K562 (cell line): ENCODE measurements around the gene EFCAB5. TPM values are rescaled to one million over a fixed set of nuclear protein-coding genes. Genes with fewer than 3 reads are reported as not detected.
A peak's percentile ranks its signal among the peaks of the same experiment; 100 is the strongest.

Experiments
- CREBBP ChIP-seq: IDR thresholded peaks from one replicate; pipeline ENCODE4 v1.6.1; 2012; ENCODE audit warnings: low read depth, mild to moderate bottlenecking, control low read depth, inconsistent platforms, low read length
- CREM ChIP-seq: IDR thresholded peaks from 2 replicates; pipeline ENCODE4 v1.6.1; 2014; ENCODE audit warnings: antibody characterized with exemption, low read depth
- E2F3 ChIP-seq: fragments of 250-450 bp; sonication (Bioruptor Pico); IDR thresholded peaks from 2 replicates; pipeline ENCODE4 v1.4.0; 2020; ENCODE audit warnings: mild to moderate bottlenecking
- HSF4 ChIP-seq: fragments of 250-450 bp; sonication (Bioruptor Pico); IDR thresholded peaks from 2 replicates; pipeline ENCODE4 v2.1.2; 2022; ENCODE audit warnings: mild to moderate bottlenecking, moderate library complexity, borderline replicate concordance
- IRF9 ChIP-seq: fragments of 450-650 bp; IDR thresholded peaks from 2 replicates; pipeline ENCODE4 v1.6.1; 2016; ENCODE audit warnings: missing biosample characterization, missing genetic modification characterization
- MYC ChIP-seq, 2 experiments: fragments of 250-450 bp in 1 of 2; sonication (Bioruptor Pico) in 1 of 2; IDR thresholded peaks; 2 replicates each; pipeline versions ENCODE4 v1.5.1 to v1.6.1; 2012 to 2021; ENCODE audit warnings: low read depth in 2 of 2, borderline replicate concordance in 1 of 2, improper control_type of control experiment in 1 of 2, low read length in 1 of 2, mild to moderate bottlenecking in 1 of 2, moderate library complexity in 1 of 2
- NCOA2 ChIP-seq, 2 experiments: fragments of 450-650 bp; IDR thresholded peaks; 2 replicates each; pipeline ENCODE4 v1.6.1; 2018; ENCODE audit warnings: mild to moderate bottlenecking in 2 of 2, moderate library complexity in 1 of 2; ENCODE audit not compliant: partially characterized antibody in 2 of 2
- NCOR1 ChIP-seq: fragments of 450-650 bp; IDR thresholded peaks from 2 replicates; pipeline ENCODE4 v1.6.1; 2016; ENCODE audit warnings: mild to moderate bottlenecking, moderate library complexity
- NEUROD1 ChIP-seq: fragments of 150-350 bp; IDR thresholded peaks from 2 replicates; pipeline ENCODE4 v1.6.1; 2014; ENCODE audit warnings: borderline replicate concordance, low read length, low read depth; ENCODE audit not compliant: partially characterized antibody
- NFIX ChIP-seq: fragments of 250-450 bp; sonication (Bioruptor Pico); IDR thresholded peaks from 2 replicates; pipeline ENCODE4 v1.4.0; 2020; ENCODE audit warnings: low read depth, mild to moderate bottlenecking, moderate library complexity
- PTBP1 ChIP-seq: fragments of 200-400 bp; formaldehyde crosslinking; IDR thresholded peaks from 2 replicates; pipeline ENCODE4 v1.6.1; 2017; ENCODE audit warnings: low read depth, low read length
- TAF1 ChIP-seq: IDR thresholded peaks from 2 replicates; pipeline ENCODE4 v1.6.1; 2011; ENCODE audit warnings: mild to moderate bottlenecking, low read length, moderate library complexity; ENCODE audit not compliant: insufficient read depth, control insufficient read depth, severe bottlenecking; ENCODE audit errors: extremely low read depth
- ZNF124 ChIP-seq: sonication (generic); formaldehyde crosslinking; IDR thresholded peaks from 2 replicates; pipeline ENCODE4 v1.8.1; 2022; ENCODE audit warnings: missing genetic modification reagents
- ZNF217 ChIP-seq: sonication (generic); formaldehyde crosslinking; IDR thresholded peaks from 2 replicates; pipeline ENCODE4 v1.8.0; 2022; ENCODE audit warnings: mild to moderate bottlenecking, missing genetic modification reagents
- ZNF224 ChIP-seq: sonication (generic); formaldehyde crosslinking; IDR thresholded peaks from 2 replicates; pipeline ENCODE4 v1.8.0; 2022; ENCODE audit warnings: mild to moderate bottlenecking, missing genetic modification reagents
- ZZZ3 ChIP-seq: fragments of 450-650 bp; IDR thresholded peaks from 2 replicates; pipeline ENCODE4 v1.6.1; 2016; ENCODE audit warnings: antibody characterized with exemption, mild to moderate bottlenecking, moderate library complexity
- polyA plus RNA-seq, 8 experiments: library from polyadenylated mRNA; depleted of rRNA in 4 of 8; stranded (reverse) in 5 of 8; unstranded in 3 of 8; fragments of >200 nt; fragmentation: Nextera tagmentation in 2 of 8; fragmentation: Illumina TruSeq in 1 of 8; extraction: Ambion mirVana in 2 of 8; extraction: Trizol in 1 of 8; gene quantifications; 2 replicates each; pipeline versions ENCODE4 v1.2.1 to v1.2.3, GENCODE V29; 2011 to 2014; ENCODE audit warnings: inconsistent platforms in 1 of 8, missing spikeins in 1 of 8
- total RNA-seq, 7 experiments: library from RNA; depleted of rRNA in 6 of 7; stranded (reverse); fragments of >200 nt in 6 of 7; fragmentation: Illumina TruSeq in 2 of 7; extraction: Trizol in 2 of 7; gene quantifications; 2 replicates each; pipeline versions ENCODE4 v1.2.1 to v1.2.3, GENCODE V29; 2011 to 2021; ENCODE audit warnings: low replicate concordance in 1 of 7
- TF ChIP-seq, protein P1 (sequence below): fragments of 250-450 bp; sonication (Bioruptor Pico); IDR thresholded peaks from 2 replicates; pipeline ENCODE4 v1.6.1; 2021; ENCODE audit warnings: mild to moderate bottlenecking
- TF ChIP-seq, protein P2 (sequence below): sonication (generic); formaldehyde crosslinking; IDR thresholded peaks from 2 replicates; pipeline ENCODE4 v1.8.0; 2023; ENCODE audit warnings: missing genetic modification reagents, mild to moderate bottlenecking, borderline replicate concordance
- TF ChIP-seq, protein P3 (sequence below), 2 experiments: fragments of 450-650 bp; conservative IDR thresholded peaks; 2 replicates each; pipeline ENCODE4 v1.6.1; 2017; ENCODE audit warnings: mild to moderate bottlenecking in 2 of 2, moderate library complexity in 2 of 2

Gene EFCAB5
- total and polyA plus RNA-seq, 9 of the 15 experiments (the other 6 are each of a cell fraction or from before 2014, with no cell fraction given), result 0.06 to 0.11 TPM; not detected in 7

GRCh38 chr17:30104575-30105339, 163.3 kb downstream of the EFCAB5 start (continued):
- TF ChIP-seq, protein P1, sequence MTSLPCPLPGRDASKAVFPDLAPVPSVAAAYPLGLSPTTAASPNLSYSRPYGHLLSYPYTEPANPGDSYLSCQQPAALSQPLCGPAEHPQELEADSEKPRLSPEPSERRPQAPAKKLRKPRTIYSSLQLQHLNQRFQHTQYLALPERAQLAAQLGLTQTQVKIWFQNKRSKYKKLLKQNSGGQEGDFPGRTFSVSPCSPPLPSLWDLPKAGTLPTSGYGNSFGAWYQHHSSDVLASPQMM (CRISPR knock-in tag), result no peak
- no peak for TF ChIP-seq ZZZ3
- no peak for TF ChIP-seq HSF4 (CRISPR knock-in tag)
- TF ChIP-seq PTBP1, result no peak
- TF ChIP-seq, protein P2, sequence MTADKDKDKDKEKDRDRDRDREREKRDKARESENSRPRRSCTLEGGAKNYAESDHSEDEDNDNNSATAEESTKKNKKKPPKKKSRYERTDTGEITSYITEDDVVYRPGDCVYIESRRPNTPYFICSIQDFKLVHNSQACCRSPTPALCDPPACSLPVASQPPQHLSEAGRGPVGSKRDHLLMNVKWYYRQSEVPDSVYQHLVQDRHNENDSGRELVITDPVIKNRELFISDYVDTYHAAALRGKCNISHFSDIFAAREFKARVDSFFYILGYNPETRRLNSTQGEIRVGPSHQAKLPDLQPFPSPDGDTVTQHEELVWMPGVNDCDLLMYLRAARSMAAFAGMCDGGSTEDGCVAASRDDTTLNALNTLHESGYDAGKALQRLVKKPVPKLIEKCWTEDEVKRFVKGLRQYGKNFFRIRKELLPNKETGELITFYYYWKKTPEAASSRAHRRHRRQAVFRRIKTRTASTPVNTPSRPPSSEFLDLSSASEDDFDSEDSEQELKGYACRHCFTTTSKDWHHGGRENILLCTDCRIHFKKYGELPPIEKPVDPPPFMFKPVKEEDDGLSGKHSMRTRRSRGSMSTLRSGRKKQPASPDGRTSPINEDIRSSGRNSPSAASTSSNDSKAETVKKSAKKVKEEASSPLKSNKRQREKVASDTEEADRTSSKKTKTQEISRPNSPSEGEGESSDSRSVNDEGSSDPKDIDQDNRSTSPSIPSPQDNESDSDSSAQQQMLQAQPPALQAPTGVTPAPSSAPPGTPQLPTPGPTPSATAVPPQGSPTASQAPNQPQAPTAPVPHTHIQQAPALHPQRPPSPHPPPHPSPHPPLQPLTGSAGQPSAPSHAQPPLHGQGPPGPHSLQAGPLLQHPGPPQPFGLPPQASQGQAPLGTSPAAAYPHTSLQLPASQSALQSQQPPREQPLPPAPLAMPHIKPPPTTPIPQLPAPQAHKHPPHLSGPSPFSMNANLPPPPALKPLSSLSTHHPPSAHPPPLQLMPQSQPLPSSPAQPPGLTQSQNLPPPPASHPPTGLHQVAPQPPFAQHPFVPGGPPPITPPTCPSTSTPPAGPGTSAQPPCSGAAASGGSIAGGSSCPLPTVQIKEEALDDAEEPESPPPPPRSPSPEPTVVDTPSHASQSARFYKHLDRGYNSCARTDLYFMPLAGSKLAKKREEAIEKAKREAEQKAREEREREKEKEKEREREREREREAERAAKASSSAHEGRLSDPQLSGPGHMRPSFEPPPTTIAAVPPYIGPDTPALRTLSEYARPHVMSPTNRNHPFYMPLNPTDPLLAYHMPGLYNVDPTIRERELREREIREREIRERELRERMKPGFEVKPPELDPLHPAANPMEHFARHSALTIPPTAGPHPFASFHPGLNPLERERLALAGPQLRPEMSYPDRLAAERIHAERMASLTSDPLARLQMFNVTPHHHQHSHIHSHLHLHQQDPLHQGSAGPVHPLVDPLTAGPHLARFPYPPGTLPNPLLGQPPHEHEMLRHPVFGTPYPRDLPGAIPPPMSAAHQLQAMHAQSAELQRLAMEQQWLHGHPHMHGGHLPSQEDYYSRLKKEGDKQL (CRISPR knock-in tag), result no peak
- no peak for TF ChIP-seq ZNF124 (CRISPR knock-in tag)
- TF ChIP-seq CREBBP, result no peak
- TF ChIP-seq ZNF217 (CRISPR knock-in tag), result no peak
- TF ChIP-seq, protein P3, sequence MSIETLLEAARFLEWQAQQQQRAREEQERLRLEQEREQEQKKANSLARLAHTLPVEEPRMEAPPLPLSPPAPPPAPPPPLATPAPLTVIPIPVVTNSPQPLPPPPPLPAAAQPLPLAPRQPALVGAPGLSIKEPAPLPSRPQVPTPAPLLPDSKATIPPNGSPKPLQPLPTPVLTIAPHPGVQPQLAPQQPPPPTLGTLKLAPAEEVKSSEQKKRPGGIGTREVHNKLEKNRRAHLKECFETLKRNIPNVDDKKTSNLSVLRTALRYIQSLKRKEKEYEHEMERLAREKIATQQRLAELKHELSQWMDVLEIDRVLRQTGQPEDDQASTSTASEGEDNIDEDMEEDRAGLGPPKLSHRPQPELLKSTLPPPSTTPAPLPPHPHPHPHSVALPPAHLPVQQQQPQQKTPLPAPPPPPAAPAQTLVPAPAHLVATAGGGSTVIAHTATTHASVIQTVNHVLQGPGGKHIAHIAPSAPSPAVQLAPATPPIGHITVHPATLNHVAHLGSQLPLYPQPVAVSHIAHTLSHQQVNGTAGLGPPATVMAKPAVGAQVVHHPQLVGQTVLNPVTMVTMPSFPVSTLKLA (conservative IDR thresholded peaks at IDR 0.05), result peak; percentile 77 to 84
- TF ChIP-seq CREM, result peak; percentile 54
- peak; percentile 58; the same call in 1 of the 2 replicates for TF ChIP-seq NCOR1
- TF ChIP-seq E2F3 (CRISPR knock-in tag), result no peak
- TF ChIP-seq TAF1, result no peak
- TF ChIP-seq NFIX, result no peak
- peak; percentile 50 for TF ChIP-seq NEUROD1
- TF ChIP-seq ZNF224 (CRISPR knock-in tag), result no peak
- peak; percentile 67; the same call in 1 of the 2 replicates for TF ChIP-seq MYC (IDR thresholded peaks at IDR 0.05; ENCODE audit: low read depth, low read length)
- TF ChIP-seq MYC (CRISPR knock-in tag; IDR thresholded peaks at IDR 0.05; ENCODE audit: borderline replicate concordance, low read depth), result no peak
- no peak for TF ChIP-seq NCOA2 (IDR thresholded peaks at IDR 0.05; ENCODE audit: partially characterized antibody in 2 of 2)
- TF ChIP-seq IRF9 (tag), result no peak
